ENCODE data around the gene ERFE. TPM values are rescaled to one million over a fixed set of nuclear protein-coding genes. Genes with fewer than 3 reads are reported as not detected.

ERFE gene
- polyA plus RNA-seq, 1 of the 3 experiments (the other 2 are of a cell fraction) = 1.3 TPM

DNA sequence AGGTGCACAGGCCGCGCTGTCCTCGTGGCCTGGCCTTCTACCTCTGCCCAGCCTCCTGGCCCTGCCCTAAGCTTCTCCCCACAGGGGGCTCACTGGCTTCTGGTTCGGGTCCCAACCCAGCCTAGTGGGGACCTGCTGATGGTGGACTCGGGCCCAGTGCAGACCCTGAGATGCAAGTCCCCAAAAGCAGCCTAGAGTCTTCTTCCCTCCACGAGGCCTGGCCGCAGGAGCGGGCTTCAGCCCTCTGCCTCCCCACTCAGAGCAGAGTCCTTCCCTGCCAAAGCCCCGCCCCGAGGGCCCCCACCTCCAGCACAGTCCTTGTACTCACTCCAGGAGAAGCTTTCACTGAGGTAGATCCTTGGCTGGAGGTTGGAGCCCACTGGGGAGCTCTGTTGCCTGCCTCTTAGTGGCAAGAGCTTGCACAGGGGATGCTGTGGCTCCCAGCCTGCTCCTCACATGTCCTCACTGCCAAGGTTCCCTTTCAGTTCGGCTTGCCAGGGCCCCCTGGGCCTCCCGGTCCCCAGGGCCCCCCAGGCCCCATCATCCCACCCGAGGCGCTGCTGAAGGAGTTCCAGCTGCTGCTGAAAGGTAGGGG is 3.6 kb downstream of the ERFE start:
- 74% methylated on average over 6 of the region's 14 CpGs for WGBS (ENCODE audit: low lambda C conversion rate)
- H3K4me3 ChIP-seq (ENCODE audit: low read depth in 2 of 2, low read length in 1 of 2) = no peak overlapping the region
- no peak overlapping the region for H2AFZ ChIP-seq (ENCODE audit: low read depth)
- DNase-seq = peak; percentile 29
- no peaks in the 10 kb centered on the region for H3K9me3 ChIP-seq
- POLR2A ChIA-PET = interaction anchor here (1.7 kb wide), 1 partner anchor 41 kb away, joined by 5 read pairs; the partner anchor contains the start of gene ILKAP
- H3F3A ChIP-seq (replicated peaks; ENCODE audit: insufficient read depth) = no peaks in the 10 kb centered on the region
- no peak for TF ChIP-seq NFIC (IDR thresholded peaks at IDR 0.05; ENCODE audit: borderline replicate concordance)
- TF ChIP-seq MXI1 (IDR thresholded peaks at IDR 0.05; ENCODE audit: low read depth, low read length) = no peak
- no peak for TF ChIP-seq RCOR1 (IDR thresholded peaks at IDR 0.05; ENCODE audit: low read length)
- TF ChIP-seq POLR2AphosphoS5 (IDR thresholded peaks at IDR 0.05; ENCODE audit: low read depth, low read length) = no peak
- TF ChIP-seq GATA2 (CRISPR knock-in tag; IDR thresholded peaks at IDR 0.05) = no peak
- TF ChIP-seq YY1 (IDR thresholded peaks at IDR 0.05; ENCODE audit: low read depth) = no peak
- no peak for TF ChIP-seq FOSL2 (IDR thresholded peaks at IDR 0.05; ENCODE audit: borderline replicate concordance, low read depth)
- no peak for TF ChIP-seq CHD2 (IDR thresholded peaks at IDR 0.05; ENCODE audit: low read length, partially characterized antibody)
- TF ChIP-seq RXRA (IDR thresholded peaks at IDR 0.05; ENCODE audit: borderline replicate concordance, low read depth) = no peak
- no peak for TF ChIP-seq TEAD4 (IDR thresholded peaks at IDR 0.05; ENCODE audit: borderline replicate concordance, insufficient read depth)
- TF ChIP-seq MEF2A (IDR thresholded peaks at IDR 0.05; ENCODE audit: borderline replicate concordance, low read depth) = no peak
- no peak for TF ChIP-seq JUND (IDR thresholded peaks at IDR 0.05)
- no peak for TF ChIP-seq SIN3A (IDR thresholded peaks at IDR 0.05; ENCODE audit: borderline replicate concordance, low read depth, low read length)
- TF ChIP-seq, protein P1, sequence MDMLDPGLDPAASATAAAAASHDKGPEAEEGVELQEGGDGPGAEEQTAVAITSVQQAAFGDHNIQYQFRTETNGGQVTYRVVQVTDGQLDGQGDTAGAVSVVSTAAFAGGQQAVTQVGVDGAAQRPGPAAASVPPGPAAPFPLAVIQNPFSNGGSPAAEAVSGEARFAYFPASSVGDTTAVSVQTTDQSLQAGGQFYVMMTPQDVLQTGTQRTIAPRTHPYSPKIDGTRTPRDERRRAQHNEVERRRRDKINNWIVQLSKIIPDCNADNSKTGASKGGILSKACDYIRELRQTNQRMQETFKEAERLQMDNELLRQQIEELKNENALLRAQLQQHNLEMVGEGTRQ (IDR thresholded peaks at IDR 0.05; ENCODE audit: borderline replicate concordance, low read depth, low read length) = no peak
- TF ChIP-seq, protein P2, sequence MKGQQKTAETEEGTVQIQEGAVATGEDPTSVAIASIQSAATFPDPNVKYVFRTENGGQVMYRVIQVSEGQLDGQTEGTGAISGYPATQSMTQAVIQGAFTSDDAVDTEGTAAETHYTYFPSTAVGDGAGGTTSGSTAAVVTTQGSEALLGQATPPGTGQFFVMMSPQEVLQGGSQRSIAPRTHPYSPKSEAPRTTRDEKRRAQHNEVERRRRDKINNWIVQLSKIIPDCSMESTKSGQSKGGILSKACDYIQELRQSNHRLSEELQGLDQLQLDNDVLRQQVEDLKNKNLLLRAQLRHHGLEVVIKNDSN (IDR thresholded peaks at IDR 0.05; ENCODE audit: borderline replicate concordance, low read depth) = no peak
- no peak for TF ChIP-seq FOXJ3 (CRISPR knock-in tag; IDR thresholded peaks at IDR 0.05)
- TF ChIP-seq, protein P3, sequence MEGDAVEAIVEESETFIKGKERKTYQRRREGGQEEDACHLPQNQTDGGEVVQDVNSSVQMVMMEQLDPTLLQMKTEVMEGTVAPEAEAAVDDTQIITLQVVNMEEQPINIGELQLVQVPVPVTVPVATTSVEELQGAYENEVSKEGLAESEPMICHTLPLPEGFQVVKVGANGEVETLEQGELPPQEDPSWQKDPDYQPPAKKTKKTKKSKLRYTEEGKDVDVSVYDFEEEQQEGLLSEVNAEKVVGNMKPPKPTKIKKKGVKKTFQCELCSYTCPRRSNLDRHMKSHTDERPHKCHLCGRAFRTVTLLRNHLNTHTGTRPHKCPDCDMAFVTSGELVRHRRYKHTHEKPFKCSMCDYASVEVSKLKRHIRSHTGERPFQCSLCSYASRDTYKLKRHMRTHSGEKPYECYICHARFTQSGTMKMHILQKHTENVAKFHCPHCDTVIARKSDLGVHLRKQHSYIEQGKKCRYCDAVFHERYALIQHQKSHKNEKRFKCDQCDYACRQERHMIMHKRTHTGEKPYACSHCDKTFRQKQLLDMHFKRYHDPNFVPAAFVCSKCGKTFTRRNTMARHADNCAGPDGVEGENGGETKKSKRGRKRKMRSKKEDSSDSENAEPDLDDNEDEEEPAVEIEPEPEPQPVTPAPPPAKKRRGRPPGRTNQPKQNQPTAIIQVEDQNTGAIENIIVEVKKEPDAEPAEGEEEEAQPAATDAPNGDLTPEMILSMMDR (IDR thresholded peaks at IDR 0.05) = no peak
- TF ChIP-seq, protein P4, sequence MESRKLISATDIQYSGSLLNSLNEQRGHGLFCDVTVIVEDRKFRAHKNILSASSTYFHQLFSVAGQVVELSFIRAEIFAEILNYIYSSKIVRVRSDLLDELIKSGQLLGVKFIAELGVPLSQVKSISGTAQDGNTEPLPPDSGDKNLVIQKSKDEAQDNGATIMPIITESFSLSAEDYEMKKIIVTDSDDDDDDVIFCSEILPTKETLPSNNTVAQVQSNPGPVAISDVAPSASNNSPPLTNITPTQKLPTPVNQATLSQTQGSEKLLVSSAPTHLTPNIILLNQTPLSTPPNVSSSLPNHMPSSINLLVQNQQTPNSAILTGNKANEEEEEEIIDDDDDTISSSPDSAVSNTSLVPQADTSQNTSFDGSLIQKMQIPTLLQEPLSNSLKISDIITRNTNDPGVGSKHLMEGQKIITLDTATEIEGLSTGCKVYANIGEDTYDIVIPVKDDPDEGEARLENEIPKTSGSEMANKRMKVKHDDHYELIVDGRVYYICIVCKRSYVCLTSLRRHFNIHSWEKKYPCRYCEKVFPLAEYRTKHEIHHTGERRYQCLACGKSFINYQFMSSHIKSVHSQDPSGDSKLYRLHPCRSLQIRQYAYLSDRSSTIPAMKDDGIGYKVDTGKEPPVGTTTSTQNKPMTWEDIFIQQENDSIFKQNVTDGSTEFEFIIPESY (IDR thresholded peaks at IDR 0.05; ENCODE audit: borderline replicate concordance, low read depth) = no peak
- TF ChIP-seq, protein P5, sequence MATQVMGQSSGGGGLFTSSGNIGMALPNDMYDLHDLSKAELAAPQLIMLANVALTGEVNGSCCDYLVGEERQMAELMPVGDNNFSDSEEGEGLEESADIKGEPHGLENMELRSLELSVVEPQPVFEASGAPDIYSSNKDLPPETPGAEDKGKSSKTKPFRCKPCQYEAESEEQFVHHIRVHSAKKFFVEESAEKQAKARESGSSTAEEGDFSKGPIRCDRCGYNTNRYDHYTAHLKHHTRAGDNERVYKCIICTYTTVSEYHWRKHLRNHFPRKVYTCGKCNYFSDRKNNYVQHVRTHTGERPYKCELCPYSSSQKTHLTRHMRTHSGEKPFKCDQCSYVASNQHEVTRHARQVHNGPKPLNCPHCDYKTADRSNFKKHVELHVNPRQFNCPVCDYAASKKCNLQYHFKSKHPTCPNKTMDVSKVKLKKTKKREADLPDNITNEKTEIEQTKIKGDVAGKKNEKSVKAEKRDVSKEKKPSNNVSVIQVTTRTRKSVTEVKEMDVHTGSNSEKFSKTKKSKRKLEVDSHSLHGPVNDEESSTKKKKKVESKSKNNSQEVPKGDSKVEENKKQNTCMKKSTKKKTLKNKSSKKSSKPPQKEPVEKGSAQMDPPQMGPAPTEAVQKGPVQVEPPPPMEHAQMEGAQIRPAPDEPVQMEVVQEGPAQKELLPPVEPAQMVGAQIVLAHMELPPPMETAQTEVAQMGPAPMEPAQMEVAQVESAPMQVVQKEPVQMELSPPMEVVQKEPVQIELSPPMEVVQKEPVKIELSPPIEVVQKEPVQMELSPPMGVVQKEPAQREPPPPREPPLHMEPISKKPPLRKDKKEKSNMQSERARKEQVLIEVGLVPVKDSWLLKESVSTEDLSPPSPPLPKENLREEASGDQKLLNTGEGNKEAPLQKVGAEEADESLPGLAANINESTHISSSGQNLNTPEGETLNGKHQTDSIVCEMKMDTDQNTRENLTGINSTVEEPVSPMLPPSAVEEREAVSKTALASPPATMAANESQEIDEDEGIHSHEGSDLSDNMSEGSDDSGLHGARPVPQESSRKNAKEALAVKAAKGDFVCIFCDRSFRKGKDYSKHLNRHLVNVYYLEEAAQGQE (IDR thresholded peaks at IDR 0.05; ENCODE audit: low read depth, low read length) = no peak
- TF ChIP-seq EP300 (IDR thresholded peaks at IDR 0.05; ENCODE audit: borderline replicate concordance in 1 of 2, low read depth in 1 of 2, low read length in 1 of 2) = no peak
- no peak overlapping the region for H3K27ac ChIP-seq (ENCODE audit: low read depth in 2 of 2, low read length in 1 of 2)
- no peaks in the 10 kb centered on the region for H3K79me2 ChIP-seq (ENCODE audit: insufficient read depth)
- CTCF ChIA-PET = interaction anchor here (0.9 to 7.1 kb wide), 6 partner anchors 8 to 304 kb away, joined by 3 to 58 read pairs (median 4); no protein-coding TSS in a partner anchor
- H3K9ac ChIP-seq = no peak overlapping the region
- H3K36me3 ChIP-seq (replicated peaks in 1 of 2; ENCODE audit: control insufficient read depth in 1 of 2, insufficient read depth in 2 of 2, low read length in 1 of 2) = peaks cover 0 to 4% of the 10 kb centered on the region in 2 experiments
- no peaks in the 10 kb centered on the region for H4K20me1 ChIP-seq (ENCODE audit: insufficient read depth)
- no peaks in the 10 kb centered on the region for H3K27me3 ChIP-seq (ENCODE audit: insufficient read depth)
- H3K4me1 ChIP-seq (ENCODE audit: control insufficient read depth in 1 of 2, insufficient read depth in 2 of 2, low read depth in 1 of 2, low read length in 1 of 2) = peaks cover 2 to 4% of the 10 kb centered on the region in 2 experiments; a peak in 1 of 4 replicates
- no peaks in the 10 kb centered on the region for H3K9me2 ChIP-seq
- no peak overlapping the region for H3K4me2 ChIP-seq
